Gastrocnemius medialis (tissue), 4 donors: ENCODE data around the gene APOL3. TPM values are rescaled to one million over a fixed set of nuclear protein-coding genes. Genes with fewer than 3 reads are reported as not detected.
"Not testable (repeated sequence)": the region's sequence is repeated elsewhere in the genome, so short reads cannot be mapped to it uniquely, and the experiment has no call there.

Experiments
- ATAC-seq, 2 donors: fragments of 150-250 bp; one replicate each; pipeline ENCODE4 v1.9.1; 2016
- DNase-seq, 2 donors: peaks; one replicate each; pipeline ENCODE4 v3.0.0-alpha.2; 2019
- H3K27ac ChIP-seq, 4 donors: fragments of 200-600 bp; sonication (generic); 1 replicate in 1 of 4; 2 replicates in 3 of 4; pipeline ENCODE4 v1.5.1; 2016 to 2018; ENCODE audit warnings: mild to moderate bottlenecking in 2 of 4, moderate library complexity in 1 of 4
- H3K27me3 ChIP-seq, 3 donors: fragments of 200-600 bp; sonication (generic) in 2 of 3; 1 replicate in 1 of 3; 2 replicates in 2 of 3; pipeline versions ENCODE4 v1.5.1 to v1.6.0; 2016 to 2019; ENCODE audit warnings: mild to moderate bottlenecking in 1 of 3, moderate library complexity in 1 of 3
- H3K36me3 ChIP-seq, 2 donors: fragments of 200-600 bp; sonication (generic) in 1 of 2; one replicate each; pipeline ENCODE4 v1.5.1; 2017 to 2018
- H3K4me1 ChIP-seq, 2 donors: fragments of 200-600 bp; sonication (generic) in 1 of 2; one replicate each; pipeline ENCODE4 v1.5.1; 2016 to 2017; ENCODE audit warnings: mild to moderate bottlenecking in 2 of 2
- H3K4me3 ChIP-seq, 4 donors: fragments of 200-600 bp; sonication (generic) in 3 of 4; 1 replicate in 1 of 4; 2 replicates in 3 of 4; pipeline ENCODE4 v1.5.1; 2016 to 2019; ENCODE audit warnings: mild to moderate bottlenecking in 2 of 4
- H3K9me3 ChIP-seq, 3 donors: fragments of 200-600 bp; sonication (generic) in 2 of 3; 1 replicate in 1 of 3; 2 replicates in 2 of 3; pipeline ENCODE4 v1.5.1; 2016 to 2019
- POLR2A ChIP-seq, 2 donors: fragments of 450-650 bp; IDR thresholded peaks; one replicate each; pipeline ENCODE4 v1.6.1; 2017; ENCODE audit warnings: antibody characterized with exemption in 2 of 2, mild to moderate bottlenecking in 2 of 2, moderate library complexity in 2 of 2
- in situ Hi-C, 4 donors: fragments of 200-750 bp; cut with MboI; loops; one replicate each; pipeline versions ENCODE4 v1.15.0 to v1.8.0; 2017; ENCODE audit warnings: low sequenced_read_pairs in 4 of 4
- intact Hi-C: fragments of 100-400 bp; cut with DNase I; formaldehyde crosslinking; loops from one replicate; pipeline ENCODE4 v1.15.1; 2023; ENCODE audit warnings: low total_unique reads
- total RNA-seq, 4 donors: library from RNA; depleted of rRNA; stranded (reverse); fragments of >200 nt; gene quantifications; one replicate each; pipeline versions ENCODE4 v1.1.0 to v1.2.3, GENCODE V29; 2016
- TF ChIP-seq, protein P1 (sequence below), 5 experiments: fragments of 450-650 bp in 3 of 5; fragments of 200-600 bp in 2 of 5; sonication (generic) in 2 of 5; IDR thresholded peaks in 4 of 5; conservative IDR thresholded peaks in 1 of 5; 1 replicate in 4 of 5; 2 replicates in 1 of 5; pipeline ENCODE4 v1.5.1; 2016 to 2019; ENCODE audit warnings: antibody characterized with exemption in 5 of 5, mild to moderate bottlenecking in 3 of 5, moderate library complexity in 3 of 5

APOL3 gene, protein sequence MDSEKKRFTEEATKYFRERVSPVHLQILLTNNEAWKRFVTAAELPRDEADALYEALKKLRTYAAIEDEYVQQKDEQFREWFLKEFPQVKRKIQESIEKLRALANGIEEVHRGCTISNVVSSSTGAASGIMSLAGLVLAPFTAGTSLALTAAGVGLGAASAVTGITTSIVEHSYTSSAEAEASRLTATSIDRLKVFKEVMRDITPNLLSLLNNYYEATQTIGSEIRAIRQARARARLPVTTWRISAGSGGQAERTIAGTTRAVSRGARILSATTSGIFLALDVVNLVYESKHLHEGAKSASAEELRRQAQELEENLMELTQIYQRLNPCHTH
- 10 to 100 TPM; 16.6 to 23.4 (median 19.3) TPM for total RNA-seq

DNA sequence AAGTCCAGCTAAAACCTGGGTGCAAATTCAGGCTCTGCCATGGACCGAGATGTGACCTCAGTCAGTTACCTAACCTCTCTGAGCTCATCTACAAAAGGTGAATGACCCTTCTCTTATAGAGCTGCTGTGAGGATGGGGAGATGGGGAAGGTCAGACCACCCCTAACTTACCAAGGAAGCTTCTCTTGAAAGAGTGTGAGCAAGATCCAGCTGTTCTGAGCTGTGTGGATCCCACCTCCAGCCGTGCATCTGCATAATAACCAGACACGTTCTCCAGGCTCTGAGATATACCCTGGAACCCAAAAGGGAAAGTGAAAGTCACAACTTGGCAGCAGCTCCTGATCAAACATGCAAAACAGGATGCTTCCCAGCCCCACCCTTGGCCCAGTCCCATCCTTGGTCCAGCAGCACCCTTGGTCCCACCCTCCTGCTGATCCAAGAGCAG is at the start of gene APOL3:
TSS of gene APOL3 (minus strand) at position 257 of the 444 bp plus-strand sequence. CDS start 11,700 bp downstream, outside the sequence.
- Histone ChIP-seq H3K4me1 (peaks cover 20 to 31% of the 10 kb centered on the region in 2 donors), H3K27me3 (no peaks in the 10 kb centered on the region), H3K4me3 (peak within 1 kb of the TSS; percentile 47 to 61 (median 54)), H3K9me3 (no peaks in the 10 kb centered on the region), H3K36me3 (no peaks in the 10 kb centered on the region), H3K27ac (peak within 1 kb of the TSS; percentile 76 to 84 (median 81))
- peak; percentile 54 to 72 for DNase-seq
- peak; percentile 60 to 67 for ATAC-seq
- TF ChIP-seq POLR2A (IDR thresholded peaks at IDR 0.05), result peak; percentile 51 to 80
- TF ChIP-seq, protein P1, sequence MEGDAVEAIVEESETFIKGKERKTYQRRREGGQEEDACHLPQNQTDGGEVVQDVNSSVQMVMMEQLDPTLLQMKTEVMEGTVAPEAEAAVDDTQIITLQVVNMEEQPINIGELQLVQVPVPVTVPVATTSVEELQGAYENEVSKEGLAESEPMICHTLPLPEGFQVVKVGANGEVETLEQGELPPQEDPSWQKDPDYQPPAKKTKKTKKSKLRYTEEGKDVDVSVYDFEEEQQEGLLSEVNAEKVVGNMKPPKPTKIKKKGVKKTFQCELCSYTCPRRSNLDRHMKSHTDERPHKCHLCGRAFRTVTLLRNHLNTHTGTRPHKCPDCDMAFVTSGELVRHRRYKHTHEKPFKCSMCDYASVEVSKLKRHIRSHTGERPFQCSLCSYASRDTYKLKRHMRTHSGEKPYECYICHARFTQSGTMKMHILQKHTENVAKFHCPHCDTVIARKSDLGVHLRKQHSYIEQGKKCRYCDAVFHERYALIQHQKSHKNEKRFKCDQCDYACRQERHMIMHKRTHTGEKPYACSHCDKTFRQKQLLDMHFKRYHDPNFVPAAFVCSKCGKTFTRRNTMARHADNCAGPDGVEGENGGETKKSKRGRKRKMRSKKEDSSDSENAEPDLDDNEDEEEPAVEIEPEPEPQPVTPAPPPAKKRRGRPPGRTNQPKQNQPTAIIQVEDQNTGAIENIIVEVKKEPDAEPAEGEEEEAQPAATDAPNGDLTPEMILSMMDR (IDR thresholded peaks at IDR 0.05 in 4 of 5, conservative IDR thresholded peaks at IDR 0.05 in 1 of 5), result no peak
- intact Hi-C loops, result no loop called here
- in situ Hi-C loops, result no loop called here

DNA sequence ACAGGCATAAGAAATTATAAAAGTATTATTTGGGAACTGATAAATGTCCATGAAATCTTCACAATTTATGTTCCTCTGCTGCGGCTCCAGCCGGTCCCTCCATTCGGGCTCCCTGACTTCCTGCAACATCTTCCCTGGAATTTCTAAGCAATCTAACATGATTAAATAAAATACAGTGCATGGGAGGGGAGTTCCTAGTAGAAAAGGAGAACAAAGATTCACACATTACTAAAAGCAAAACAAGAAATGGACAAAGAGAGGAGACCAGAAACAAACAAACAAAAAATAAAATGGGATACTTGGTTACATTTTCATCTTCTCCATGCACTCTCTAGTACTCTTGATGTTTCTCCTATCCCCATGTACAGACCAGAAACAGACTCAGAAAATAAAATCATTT is 49.7 kb upstream of the APOL3 start:
- ATAC-seq (no peak), DNase-seq (no peak)
- no peaks in the 10 kb centered on the region for H3K4me1 ChIP-seq
- H3K27me3 ChIP-seq, result no peaks in the 10 kb centered on the region
- no peak overlapping the region for H3K4me3 ChIP-seq
- no peaks in the 10 kb centered on the region for H3K9me3 ChIP-seq
- H3K27ac ChIP-seq, result no peak overlapping the region
- H3K36me3 ChIP-seq, result no peaks in the 10 kb centered on the region
- in situ Hi-C loops, result no loop called here
- intact Hi-C loops, result no loop called here
- TF ChIP-seq, protein P1 (IDR thresholded peaks at IDR 0.05 in 4 of 5, conservative IDR thresholded peaks at IDR 0.05 in 1 of 5), result no peak
- no peak for TF ChIP-seq POLR2A (IDR thresholded peaks at IDR 0.05)

DNA sequence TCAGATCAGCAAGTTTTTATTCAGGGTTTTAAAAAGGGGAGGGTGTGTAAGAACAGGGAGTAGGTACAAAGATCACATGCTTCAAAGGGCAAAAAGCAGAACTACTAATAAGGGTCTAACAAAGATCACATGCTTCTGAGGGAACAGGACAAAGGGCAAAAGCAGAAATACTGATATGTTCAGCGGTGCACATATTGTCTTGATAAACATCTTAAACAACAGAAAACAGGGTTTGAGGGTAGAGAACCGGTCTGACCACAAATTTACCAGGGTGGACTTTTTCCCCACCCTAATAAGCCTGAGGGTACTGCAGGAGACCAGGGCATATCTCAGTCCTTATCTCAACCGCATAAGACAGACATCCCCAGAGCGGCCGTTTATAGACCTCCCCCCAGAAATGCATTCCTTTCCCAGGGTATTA is 48.9 kb upstream of the APOL3 start:
- in situ Hi-C loops, intact Hi-C loops: not testable (repeated sequence)

DNA sequence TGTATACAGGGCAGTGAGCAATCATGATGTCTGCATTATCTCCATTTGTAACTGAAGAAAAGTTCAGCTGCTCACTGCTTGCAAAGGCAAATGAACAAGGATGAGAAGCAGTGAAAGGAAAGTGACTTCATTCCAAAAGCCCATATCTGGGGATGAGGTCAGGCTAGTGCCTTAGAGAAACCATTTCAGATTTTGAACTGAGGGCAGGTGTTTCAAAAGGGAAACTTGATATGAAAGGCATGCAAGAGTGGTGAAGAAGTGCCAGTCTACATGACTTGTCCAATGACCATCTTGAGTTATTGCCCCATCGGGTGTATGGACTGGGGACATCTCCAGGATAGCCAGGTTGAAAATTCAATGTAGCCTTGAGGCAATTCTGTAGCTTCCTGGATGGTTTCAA is 48.4 kb upstream of the APOL3 start:
- DNase-seq, result no peak
- peak in 1 of 2 donors; percentile 39 for ATAC-seq
- in situ Hi-C loops, result no loop called here
- H3K9me3 ChIP-seq, result no peaks in the 10 kb centered on the region
- no peaks in the 10 kb centered on the region for H3K36me3 ChIP-seq
- H3K27ac ChIP-seq, result no peak overlapping the region
- intact Hi-C loops, result no loop called here
- no peak for TF ChIP-seq POLR2A (IDR thresholded peaks at IDR 0.05)
- TF ChIP-seq, protein P1 (IDR thresholded peaks at IDR 0.05 in 4 of 5, conservative IDR thresholded peaks at IDR 0.05 in 1 of 5), result no peak
- H3K4me1 ChIP-seq, result no peaks in the 10 kb centered on the region
- no peak overlapping the region for H3K4me3 ChIP-seq
- no peaks in the 10 kb centered on the region for H3K27me3 ChIP-seq

More for the DNA sequence above, 48.9 kb upstream of the APOL3 start:
- H3K4me3 ChIP-seq, H3K9me3 ChIP-seq, H3K27ac ChIP-seq, H3K4me1 ChIP-seq, DNase-seq, H3K27me3 ChIP-seq, ATAC-seq, H3K36me3 ChIP-seq: not testable (repeated sequence)

DNA sequence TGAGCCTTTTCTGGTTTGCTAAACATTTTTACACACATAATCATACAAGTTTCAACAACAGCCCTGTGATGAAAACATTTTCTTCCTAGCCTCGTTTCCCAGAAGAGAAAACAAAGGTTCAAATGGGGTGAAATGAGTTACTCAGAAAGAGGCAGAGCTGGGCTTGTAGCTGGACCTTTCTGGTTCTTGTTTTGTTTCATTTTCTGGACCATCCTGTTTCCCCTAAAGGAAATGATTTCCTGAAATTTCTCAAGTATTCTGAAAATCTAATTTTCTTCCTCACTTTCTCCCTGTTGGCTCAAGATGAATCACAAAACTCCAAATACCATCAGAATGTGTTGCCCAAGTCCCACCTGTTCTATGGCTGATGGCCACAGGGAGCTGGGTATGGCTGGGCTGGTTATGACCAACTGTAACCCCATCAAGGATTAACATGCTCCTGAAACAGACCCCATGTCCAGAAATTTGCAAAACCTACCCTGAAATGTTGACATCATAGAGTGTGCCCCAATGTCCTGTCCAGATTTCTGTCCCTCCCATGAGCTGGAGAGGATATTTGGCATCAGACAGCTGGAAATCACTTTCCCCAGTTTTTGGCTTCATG is 47.7 kb upstream of the APOL3 start:
- H3K4me1 ChIP-seq, result no peaks in the 10 kb centered on the region
- no peaks in the 10 kb centered on the region for H3K36me3 ChIP-seq
- peak in 1 of 2 donors; percentile 58 for ATAC-seq
- H3K4me3 ChIP-seq, result no peak overlapping the region
- in situ Hi-C loops (no loop called here), intact Hi-C loops (no loop called here)
- TF ChIP-seq POLR2A (IDR thresholded peaks at IDR 0.05), result no peak
- TF ChIP-seq, protein P1 (IDR thresholded peaks at IDR 0.05 in 4 of 5, conservative IDR thresholded peaks at IDR 0.05 in 1 of 5), result no peak
- no peak for DNase-seq
- peak overlapping the region in 1 of 4 donors; percentile 10 for H3K27ac ChIP-seq
- no peaks in the 10 kb centered on the region for H3K27me3 ChIP-seq
- H3K9me3 ChIP-seq, result no peaks in the 10 kb centered on the region
